T-helper 9 cell (primary cell): Measurements from ENCODE around the gene PXDN.
"Not testable (repeated sequence)": the region's sequence is repeated elsewhere in the genome, so short reads cannot be mapped to it uniquely, and the experiment has no call there.

Experiments
- DNase-seq: peaks from one replicate; pipeline ENCODE4 v3.0.0-alpha.2; 2020

Gene PXDN

DNA sequence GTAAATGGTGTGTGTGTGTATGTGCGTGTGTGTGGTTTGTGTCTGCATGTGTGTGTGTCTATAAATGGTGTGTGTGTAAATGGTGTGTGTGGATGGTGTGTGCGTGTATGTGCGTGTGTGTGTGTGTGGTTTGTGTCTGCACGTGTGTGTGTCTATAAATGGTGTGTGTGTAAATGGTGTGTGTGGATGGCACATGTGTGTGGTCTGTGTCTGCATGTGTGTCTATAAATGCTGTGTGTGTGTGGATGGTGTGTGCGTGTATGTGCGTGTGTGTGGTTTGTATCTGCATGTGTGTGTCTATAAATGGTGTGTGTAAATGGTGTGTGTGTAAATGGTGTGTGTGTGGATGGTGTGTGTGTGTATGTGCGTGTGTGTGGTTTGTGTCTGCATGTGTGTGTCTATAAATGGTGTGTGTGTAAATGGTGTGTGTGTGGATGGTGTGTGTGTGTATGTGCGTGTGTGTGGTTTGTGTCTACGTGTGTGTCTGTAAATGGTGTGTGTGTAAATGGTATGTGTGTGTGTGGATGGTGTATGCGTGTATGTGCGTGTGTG is 64.8 kb downstream of the PXDN start:
- DNase-seq = not testable (repeated sequence)

DNA sequence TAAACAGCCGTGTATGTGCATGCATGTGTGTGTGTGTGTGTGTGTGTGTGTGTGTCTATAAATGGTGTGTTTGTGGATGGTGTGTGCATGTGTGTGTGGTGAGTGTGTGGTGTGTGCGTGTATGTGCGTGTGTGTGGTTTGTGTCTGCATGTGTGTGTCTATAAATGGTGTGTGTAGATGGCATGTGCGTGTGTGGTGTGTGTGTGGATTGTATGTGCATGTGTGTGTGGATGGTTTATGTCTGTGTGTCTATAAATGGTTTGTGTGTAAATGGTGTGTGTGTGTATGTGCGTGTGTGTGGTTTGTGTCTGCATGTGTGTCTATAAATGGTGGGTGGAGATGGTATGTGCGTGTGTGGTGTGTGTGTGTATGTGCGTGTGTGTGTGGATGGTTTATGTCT is 65.2 kb downstream of the PXDN start:
- DNase-seq = not testable (repeated sequence)

- no peak for DNase-seq
Observed at GRCh38 chr2:1678609-1679008, 65.7 kb downstream of the PXDN start.

- no peak for DNase-seq
Observed at GRCh38 chr2:1677821-1678165, 66.5 kb downstream of the PXDN start.

- no peak for DNase-seq
Observed at GRCh38 chr2:1676913-1677820, 67.1 kb downstream of the PXDN start.

GRCh38 chr2:1676091-1676912 is 68.0 kb downstream of the PXDN start:
- no peak for DNase-seq

- DNase-seq = no peak
Observed at GRCh38 chr2:1675633-1676032, 68.7 kb downstream of the PXDN start.

- no peak for DNase-seq
Observed at GRCh38 chr2:1674766-1675397, 69.4 kb downstream of the PXDN start.

- DNase-seq = no peak
Observed at GRCh38 chr2:1674276-1674675, 70.0 kb downstream of the PXDN start.

DNA sequence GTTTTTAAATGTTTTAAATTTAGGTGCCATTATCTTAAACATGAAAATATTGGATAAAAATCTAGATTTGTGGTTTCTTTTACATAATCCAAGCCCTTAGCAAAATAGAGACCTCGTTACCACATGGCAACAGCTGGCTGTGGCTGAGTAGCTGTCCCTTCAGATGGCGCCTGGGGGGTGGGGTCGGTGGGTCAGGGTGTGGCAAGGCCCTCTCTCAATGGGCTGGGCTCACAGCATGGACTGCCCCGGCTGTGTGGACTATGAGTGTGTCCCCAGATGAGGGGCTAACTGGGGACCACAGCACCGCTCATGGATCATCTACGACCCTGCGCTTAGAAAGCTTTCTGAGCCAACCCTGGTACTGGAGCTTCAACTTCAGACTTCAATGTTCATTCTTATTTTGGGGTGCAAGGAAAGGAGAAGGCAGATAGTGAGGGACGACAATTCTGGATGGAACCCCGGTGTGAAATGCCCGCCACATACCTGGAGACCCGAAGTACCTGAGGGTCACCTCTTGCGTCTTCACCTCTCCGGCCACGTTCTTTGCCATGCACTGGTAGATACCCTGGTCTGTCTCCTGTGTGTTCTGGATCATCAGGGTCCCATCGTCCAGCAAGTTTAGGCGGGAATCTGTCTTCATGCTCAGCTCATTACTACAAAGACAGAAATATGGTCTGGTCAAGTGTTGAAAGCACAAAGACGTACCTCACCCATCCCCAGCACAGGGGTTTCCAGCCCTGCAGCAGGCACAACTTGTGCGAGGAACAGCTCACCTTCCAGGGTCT is 71.0 kb downstream of the PXDN start:
- no peak for DNase-seq

GRCh38 chr2:1672738-1673137 is 71.6 kb downstream of the PXDN start:
- no peak for DNase-seq

GRCh38 chr2:1671916-1672315 is 72.4 kb downstream of the PXDN start:
- DNase-seq = no peak

- DNase-seq = no peak
Observed at GRCh38 chr2:1670636-1671035, 73.7 kb downstream of the PXDN start.

DNA sequence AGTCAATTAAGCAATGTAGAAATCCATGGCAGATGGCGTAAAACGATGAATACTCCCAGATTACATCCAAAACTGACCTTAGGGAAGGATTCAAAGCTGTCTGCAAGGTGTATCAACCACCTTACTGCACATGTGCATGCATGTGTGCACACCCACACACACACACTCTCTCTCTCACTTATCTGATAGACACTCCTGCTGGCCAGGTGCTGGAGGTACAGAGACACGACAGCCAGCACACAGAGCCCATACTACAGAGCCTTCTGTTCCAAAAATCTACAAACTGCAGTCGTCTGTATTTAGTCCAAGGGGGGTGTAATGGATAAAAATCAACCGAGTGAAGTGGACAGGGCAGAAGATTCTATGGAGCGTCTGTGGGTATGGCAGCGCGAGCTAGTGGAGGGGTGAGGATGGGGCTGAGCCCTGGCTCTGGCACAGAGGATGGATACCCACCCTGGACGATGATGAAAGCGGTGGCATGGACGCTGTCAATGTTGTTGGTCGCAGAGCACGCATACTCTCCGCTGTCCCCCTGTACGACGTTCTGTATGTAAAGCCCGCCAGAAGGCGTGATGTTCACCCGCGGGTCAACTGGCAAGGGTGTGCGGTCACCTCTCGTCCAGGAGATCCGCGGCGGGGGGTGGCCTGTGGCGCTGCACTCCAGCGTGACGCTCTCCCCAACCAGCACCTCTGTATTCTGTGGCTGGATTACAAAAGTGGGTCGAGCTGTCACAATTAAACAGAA is 78.4 kb downstream of the PXDN start:
- DNase-seq = no peak

- no peak for DNase-seq
Observed at GRCh38 chr2:1664698-1665097, 79.6 kb downstream of the PXDN start.

DNA sequence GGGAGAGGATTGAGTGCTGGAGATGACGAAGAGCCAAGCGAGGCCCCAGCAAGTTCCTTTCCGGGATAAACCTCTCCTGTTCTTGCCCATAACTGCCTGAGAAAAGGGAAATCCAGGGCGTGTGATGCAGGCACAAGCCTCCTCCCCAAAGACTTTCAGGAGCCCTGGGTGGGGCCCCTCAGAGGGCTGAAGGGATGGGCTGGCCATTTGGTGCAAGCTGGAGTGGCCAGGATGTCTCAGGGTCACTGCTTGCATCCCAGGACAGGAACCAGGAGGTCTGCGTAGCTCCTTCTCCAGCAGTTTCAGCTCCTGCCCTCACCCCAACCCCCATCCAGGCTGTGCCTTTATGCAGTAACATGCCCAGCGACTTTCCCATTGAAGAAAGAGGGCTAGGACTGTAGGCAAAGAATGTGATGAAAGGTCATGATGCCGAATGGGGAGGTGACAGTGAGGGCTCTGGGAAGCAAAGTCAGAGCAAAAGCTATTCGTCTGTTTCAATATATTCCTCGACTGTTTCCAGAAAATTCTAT is 80.2 kb downstream of the PXDN start:
- DNase-seq = no peak

DNA sequence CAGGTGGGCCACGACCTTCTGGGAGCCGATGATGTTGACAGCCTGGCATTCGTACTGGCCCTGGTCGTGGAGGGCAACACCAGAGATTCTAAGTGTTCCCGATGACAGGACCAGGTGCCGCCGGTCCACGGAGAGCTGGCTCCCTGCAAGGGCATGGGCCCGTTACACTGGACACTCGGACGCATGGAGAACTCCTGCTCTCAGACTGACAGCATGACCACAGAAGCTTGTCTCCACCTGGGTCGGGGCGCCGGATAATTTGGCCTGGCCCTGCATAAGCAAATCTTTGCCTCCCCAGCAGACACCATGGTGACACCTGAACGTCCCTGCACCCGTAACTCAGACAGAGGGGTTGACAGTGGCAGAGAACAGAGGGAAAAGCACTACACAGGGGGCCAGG is 80.7 kb downstream of the PXDN start:
- no peak for DNase-seq

- no peak for DNase-seq
Observed at GRCh38 chr2:1662606-1663180, 81.6 kb downstream of the PXDN start.

- no peak for DNase-seq
Observed at GRCh38 chr2:1661891-1662605, 82.3 kb downstream of the PXDN start.
